SHP77 treated with DMSO at 0.1 percent for 48 hours (cell line): Measurements from ENCODE around the gene CDC37.
"Not testable (repeated sequence)": the region's sequence is repeated elsewhere in the genome, so short reads cannot be mapped to it uniquely, and the experiment has no call there.

Experiments
- DNase-seq: peaks from one replicate; lab custom pipeline; 2025; lab: John Stamatoyannopoulos, UW

Gene CDC37

DNA sequence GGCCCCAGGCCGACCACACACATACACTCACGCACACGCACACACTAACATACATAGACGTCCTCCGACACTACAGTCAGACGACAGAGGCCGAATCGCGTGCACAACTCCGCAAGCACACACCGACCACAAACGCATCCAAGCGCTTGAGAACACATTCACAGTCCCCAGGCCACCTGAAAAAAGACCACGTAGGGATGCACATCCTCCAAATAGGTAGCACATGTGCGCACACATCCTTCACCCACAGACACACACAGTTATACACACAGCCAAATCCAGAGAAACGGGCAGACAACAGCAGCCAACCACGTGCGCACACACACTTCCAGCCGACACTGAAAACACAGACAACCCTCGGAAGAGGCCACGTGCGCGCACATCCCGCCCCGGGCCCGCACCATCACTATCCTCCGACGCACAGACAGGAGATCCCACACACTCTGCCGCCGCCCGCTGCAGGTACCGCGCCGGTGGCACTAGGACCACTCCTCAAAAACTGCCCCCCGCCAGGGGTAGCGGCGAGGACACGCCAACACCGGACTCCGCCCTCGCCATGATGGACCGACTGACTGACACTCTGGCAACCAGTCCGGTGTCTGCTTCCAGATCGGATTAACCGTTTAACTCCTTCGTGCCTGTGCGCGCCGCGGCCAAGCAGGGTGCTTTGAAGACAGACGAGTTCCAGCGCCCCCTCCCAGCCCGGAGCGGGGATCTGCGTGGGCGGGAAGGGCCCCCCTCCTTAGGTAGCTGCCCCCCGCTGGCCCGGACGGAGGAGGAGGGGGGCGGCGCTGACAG lies 16.5 kb upstream of the CDC37 start:
- DNase-seq: peak; percentile 33

DNA sequence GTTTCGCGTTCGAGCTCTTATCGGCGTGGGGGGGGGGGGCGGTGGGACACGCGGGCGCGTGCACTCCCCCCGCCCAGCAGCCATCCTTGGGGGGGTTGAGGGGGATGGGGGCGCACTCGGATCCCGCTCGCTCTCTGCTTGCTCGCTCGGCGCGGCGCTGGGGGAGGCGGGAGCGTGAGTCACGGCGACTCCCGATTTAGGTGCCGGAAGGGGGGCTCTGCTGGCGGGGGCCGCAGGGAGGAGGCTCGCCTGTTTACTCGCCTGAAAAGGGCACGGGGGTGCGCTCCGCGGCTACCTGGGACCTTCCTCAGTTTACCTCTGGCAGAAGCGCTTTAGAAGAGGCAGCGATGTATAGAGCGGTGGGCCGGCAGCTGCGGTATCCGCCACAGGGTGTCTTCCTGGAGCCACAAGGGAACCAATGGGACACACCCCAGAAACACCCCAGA lies 15.9 kb upstream of the CDC37 start:
- no peak for DNase-seq

DNA sequence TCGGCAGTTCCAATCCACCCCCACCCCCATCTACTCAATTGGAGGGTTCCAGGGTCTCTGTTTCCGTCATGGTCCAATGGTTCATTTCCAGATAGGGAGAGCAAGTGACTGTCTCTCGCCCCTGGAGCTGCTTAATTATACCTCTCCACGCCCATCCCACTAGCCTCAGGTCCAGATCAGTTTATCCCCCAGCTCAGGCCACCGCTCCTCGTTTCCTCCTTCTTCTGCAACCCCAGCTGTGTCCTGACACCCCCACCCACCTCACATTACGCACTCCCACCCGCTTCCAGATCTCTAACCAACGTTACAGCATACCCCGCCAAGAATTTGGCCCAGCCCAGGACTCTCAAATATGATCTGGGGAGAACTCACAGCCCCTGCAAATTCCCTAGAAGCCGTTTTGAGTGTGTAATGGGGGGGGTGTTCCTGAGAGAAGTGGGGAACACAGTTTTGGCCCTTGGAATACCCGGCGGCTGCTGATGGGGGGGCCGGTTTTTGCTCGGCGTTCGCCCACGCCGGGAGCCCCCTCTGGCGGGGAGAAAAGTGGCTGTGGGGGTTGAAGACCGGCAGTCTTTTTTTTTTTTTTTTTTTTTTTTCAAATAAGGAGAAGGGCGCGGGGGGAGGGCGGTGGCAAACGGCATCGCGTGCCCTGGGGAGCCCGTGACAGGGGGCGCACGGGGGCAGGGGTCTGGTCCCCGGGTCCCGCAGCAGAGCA lies 15.3 kb upstream of the CDC37 start:
- DNase-seq: no peak

GRCh38 chr19:10418235-10418484 lies 14.8 kb upstream of the CDC37 start:
- DNase-seq: no peak

DNA sequence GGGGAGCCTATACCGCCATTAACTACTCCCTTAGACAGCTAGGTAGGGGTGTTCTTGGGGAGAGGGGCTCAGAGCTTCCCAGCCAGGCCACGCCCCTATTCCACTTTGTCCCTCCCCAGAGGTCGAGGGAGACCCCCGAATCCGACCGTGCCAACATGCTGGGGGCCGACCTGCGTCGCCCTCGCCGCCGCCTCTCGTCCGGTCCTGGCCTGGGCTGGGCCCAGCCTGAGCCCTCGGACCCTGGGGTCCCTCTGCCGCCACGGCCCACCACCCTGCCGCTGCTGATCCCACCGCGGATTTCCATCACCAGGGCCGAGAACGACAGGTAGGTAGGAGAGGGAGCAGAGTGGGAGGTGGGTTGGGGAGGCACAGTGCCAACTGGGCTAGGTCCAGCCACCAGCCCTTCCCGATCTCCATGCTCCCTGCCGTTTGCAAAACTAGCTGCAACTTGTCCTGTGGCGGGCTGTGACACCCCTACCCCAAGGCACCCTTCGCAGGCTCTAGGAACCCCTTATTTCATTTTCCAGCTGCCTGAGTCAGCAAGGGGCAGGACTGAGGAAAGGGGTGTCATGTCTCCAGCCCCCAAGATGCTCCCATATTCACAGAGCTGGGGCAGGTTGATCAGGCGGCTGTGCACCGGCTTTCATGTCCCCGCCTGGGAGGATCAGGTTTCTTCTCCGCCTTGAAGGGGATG lies 14.3 kb upstream of the CDC37 start:
- no peak for DNase-seq

DNA sequence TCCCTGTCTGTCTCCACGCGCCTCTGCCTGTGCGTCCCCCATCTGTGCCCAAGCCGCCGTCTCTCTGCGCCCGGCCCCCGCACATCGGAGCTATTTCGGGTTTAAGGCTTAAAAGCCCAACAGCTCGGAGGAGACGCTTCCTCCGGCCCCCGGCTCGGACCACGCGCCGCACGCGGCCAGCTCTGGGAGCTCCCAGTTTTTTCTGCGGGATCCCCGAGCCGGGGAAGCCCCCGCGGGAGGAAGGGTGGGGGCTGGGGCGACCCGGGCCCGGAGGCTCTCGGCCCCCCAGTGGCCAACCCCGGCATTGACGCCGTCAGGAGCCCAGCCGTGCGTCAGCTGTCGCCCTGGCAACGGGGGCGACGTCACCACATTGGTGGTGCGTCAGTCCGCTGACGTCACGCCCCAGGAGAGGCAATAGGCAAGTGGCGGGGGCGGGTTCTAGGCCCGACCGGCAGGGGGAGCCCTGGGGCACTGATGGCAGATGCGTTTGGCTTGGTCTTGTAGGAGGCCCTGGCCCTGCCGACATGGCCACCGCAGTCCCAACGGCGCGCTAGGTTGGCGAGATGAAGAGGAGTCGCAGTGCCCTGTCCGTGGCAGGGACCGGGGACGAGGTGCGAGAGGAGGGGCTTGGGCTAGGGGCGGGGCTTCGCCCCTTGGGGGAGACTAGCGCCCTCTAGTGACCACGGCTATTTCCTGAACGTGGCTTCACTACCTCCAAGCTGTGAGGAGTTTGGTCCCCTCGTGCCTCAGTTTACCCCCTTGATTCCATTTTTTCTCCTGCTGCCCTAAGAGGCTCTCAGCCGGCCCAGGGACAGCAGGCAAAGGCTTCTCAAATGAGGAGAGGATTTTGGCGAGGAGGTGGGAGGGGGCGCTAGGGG lies 13.3 kb upstream of the CDC37 start:
- peak; percentile 50 for DNase-seq

DNA sequence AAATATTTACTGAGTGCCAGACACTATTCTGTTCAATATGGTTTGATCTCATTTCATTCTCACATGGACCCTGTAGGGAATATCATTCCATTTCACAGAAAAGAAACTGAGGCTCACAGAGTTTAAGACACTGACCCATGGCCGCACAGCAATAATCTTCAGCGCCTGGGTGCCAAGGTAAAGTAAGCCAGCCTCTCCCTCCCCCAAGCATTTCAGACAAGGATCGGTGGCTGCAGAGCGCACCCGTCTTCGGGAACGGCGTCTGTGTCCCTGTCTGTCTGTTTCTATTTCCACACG lies 12.7 kb upstream of the CDC37 start:
- DNase-seq: no peak

DNA sequence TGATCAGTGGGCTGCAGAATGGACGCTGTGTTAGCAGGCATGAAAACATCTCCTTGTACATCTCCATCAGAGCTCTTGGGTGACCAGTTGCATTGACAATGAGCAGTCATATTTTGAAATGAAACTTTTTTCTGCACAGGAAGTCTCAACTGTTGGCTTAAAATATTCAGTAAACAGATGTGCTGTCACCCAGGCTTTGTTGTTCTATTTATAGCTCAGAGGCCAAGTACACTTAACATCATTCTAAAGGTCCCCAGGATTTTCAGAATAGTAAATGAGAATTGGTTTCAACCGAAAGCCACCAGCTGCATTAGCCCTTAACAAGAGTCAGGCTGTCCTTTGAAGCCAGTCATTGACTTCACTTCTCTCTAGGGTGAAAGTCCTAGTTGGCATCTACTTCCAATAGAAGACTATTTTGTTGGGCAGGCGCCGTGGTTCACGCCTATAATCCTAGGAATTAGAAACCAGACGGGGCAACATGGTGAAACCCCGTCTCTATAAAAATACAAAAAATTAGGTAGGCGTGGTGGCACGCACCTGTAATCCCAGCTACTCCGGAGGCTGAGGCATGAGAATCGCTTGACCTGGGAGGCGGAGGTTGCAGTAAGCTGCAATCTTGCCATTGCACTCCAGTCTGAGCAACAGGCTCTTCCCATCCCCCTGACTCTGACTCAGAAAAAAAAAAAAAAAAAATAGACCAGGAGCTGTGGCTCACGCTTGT lies 9.1 kb upstream of the CDC37 start:
- peak; percentile 25 for DNase-seq

DNA sequence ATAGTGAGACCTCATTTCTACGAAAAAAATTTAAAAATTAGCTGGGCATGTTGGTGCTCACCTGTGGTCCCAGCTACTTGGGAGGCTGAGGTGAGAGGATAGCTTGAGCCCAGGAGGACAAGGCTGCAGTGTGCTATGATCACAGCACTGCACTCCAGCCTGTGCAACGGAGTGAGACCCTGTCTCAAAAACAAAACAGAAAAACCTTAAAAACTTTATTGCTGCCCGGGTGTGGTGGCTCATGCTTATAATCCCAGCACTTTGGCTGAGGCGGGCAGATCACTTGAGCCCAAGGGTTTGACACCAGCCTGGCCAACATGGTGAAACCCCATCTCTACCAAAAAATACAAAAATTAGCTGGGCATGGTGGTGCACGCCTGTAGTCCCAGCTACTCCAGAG lies 7.9 kb upstream of the CDC37 start:
- DNase-seq: not testable (repeated sequence)

GRCh38 chr19:10408511-10409283 lies 5.4 kb upstream of the CDC37 start:
- DNase-seq: no peak

- DNase-seq: no peak
Measured at GRCh38 chr19:10407096-10407495, 3.8 kb upstream of the CDC37 start.

DNA sequence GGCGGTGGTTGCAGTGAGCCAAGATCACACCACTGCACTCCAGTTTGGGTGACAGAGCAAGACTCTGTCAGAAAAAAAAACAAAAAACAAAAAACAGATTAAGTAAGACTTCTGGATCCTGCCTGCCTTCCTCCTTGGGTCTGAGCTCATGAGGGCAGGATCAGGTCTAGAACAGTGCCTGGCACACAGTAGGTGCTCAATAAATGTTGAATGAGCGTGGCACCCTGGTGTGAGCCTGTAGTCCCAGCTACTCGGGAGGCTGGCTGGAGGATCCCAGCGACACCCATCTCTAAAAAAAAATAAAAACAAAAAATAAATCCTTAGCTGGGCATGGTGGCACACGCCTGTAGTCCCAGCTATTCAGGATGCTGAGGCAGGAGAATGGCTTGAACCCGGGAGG lies 2.8 kb upstream of the CDC37 start:
- DNase-seq: no peak

- DNase-seq: no peak
Measured at GRCh38 chr19:10404888-10405820, 1.8 kb upstream of the CDC37 start.

DNA sequence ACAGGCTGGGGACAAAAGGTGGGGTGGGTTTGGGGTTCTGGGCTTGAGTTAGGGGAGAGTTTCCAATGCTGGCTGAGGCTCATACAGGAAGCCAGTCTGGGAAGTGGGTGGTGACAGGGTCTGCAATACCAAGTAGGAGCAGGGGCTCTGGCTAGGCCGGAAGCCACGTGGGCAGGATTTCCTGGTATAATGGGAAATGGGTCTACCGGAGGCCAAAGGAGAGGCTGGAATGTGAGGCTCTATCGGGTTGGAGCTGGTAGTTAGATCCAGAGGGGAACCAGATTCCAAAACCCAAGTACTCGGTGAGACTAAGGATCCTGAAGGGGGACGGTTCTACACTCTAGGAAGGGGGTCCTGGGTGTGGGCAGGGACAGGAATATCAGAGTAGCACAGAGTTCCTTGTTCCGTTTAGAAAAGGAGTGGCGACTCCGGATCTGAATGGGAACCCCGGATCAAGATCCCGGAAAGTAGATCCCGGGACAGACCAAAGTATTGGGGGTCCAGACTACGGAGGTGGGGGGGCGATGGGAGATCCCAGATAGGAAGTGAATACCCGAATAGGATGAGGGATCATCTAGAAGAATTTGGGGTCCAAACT lies 802 bp downstream of the CDC37 start:
- DNase-seq: no peak

GRCh38 chr19:10399878-10400277 lies 3.5 kb downstream of the CDC37 start:
- DNase-seq: no peak

DNA sequence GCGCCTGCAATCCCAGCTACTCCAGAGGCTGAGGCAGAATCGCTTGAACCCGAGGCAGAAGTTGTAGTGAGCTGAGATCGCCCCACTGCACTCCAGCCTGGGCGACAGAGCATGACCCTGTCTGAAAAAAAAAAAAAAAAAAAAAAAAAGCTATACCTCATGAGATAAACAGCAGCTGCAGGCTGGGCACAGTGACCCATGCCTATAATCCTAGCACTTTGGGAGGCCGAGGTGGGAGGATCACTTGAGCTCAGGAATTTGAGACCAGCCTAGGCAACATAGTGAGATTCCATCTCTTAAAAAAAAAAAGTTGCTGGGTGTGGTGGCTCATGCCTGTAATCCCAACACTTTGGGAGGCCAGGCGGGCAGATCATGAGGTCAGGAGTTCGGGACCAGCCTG lies 4.0 kb downstream of the CDC37 start:
- not testable (repeated sequence) for DNase-seq

DNA sequence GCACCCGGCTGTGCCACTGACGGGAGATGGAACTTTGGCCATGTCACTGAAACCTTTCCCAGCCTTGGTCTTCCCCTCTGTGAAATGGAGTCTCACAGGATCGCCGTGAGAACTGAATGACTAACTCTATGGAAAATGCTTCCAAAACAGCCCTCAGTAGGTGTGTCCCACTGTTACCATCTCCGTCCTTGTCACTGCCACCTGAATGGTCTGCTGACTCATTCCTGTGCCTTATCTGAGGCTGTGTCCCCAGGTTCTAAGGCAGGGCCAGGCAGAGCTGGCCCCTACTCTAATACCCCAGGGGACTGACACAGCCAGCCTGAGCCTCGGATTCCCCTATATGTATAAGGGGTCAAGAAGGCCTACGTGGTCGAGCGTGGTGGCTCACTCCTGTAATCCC lies 4.5 kb downstream of the CDC37 start:
- DNase-seq: no peak

DNA sequence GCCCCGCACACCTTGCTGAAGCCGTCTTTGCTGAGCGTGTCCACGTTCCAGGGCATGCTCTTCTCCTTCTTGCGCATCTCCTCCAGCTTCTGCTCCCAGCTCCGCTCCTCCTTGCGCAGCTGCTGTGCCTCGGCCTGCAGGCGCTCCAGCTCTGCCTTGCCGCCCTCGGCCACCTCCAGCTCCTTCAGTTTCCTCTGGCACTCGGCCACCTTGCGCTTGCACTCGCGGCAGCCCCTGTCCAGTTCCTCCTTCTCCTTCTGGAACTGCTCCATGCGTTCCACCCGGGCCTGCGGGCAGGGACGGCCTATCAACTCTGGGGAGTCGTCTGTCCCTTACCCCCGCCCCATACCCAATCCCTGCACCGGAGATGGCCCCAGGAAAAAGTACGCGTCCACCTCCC lies 7.4 kb downstream of the CDC37 start:
- DNase-seq: no peak

GRCh38 chr19:10395436-10395835 lies 7.9 kb downstream of the CDC37 start:
- DNase-seq: no peak
